ENCODE measurements around the gene SERPINB10.

Gene SERPINB10

GRCh38 chr18:63980896-63981460, 73.2 kb downstream of the SERPINB10 start:
- Histone ChIP-seq H3K36me3 (ENCODE audit: low read depth) (peaks cover 15% of the 10 kb centered on the region; the same call in 1 of the 2 replicates), H3K27me3 (ENCODE audit: insufficient read depth, poor library complexity, severe bottlenecking) (no peaks in the 10 kb centered on the region), H3K4me3 (ENCODE audit: severe bottlenecking) (no peak overlapping the region), H3K27ac (ENCODE audit: poor library complexity, severe bottlenecking) (no peak overlapping the region), H3K4me1 (ENCODE audit: insufficient read depth, poor library complexity, severe bottlenecking) (no peaks in the 10 kb centered on the region), H3K9me3 (ENCODE audit: severe bottlenecking) (no peaks in the 10 kb centered on the region)
- TF ChIP-seq, protein P1, sequence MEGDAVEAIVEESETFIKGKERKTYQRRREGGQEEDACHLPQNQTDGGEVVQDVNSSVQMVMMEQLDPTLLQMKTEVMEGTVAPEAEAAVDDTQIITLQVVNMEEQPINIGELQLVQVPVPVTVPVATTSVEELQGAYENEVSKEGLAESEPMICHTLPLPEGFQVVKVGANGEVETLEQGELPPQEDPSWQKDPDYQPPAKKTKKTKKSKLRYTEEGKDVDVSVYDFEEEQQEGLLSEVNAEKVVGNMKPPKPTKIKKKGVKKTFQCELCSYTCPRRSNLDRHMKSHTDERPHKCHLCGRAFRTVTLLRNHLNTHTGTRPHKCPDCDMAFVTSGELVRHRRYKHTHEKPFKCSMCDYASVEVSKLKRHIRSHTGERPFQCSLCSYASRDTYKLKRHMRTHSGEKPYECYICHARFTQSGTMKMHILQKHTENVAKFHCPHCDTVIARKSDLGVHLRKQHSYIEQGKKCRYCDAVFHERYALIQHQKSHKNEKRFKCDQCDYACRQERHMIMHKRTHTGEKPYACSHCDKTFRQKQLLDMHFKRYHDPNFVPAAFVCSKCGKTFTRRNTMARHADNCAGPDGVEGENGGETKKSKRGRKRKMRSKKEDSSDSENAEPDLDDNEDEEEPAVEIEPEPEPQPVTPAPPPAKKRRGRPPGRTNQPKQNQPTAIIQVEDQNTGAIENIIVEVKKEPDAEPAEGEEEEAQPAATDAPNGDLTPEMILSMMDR (IDR thresholded peaks at IDR 0.05; ENCODE audit: poor library complexity, severe bottlenecking), result no peak
- no peak for ATAC-seq (ENCODE audit: low read depth)
- DNase-seq (ENCODE audit: low spot score), result no peak

GRCh38 chr18:63981719-63982118, 74.0 kb downstream of the SERPINB10 start:
- H3K36me3 ChIP-seq (ENCODE audit: low read depth), result peaks cover 15% of the 10 kb centered on the region; the same call in 1 of the 2 replicates
- H3K27me3 ChIP-seq (ENCODE audit: insufficient read depth, poor library complexity, severe bottlenecking), result no peaks in the 10 kb centered on the region
- no peak for ATAC-seq (ENCODE audit: low read depth)
- no peak for DNase-seq (ENCODE audit: low spot score)
- H3K4me3 ChIP-seq (ENCODE audit: severe bottlenecking), result no peak overlapping the region
- no peaks in the 10 kb centered on the region for H3K4me1 ChIP-seq (ENCODE audit: insufficient read depth, poor library complexity, severe bottlenecking)
- no peaks in the 10 kb centered on the region for H3K9me3 ChIP-seq (ENCODE audit: severe bottlenecking)
- TF ChIP-seq, protein P1 (IDR thresholded peaks at IDR 0.05; ENCODE audit: poor library complexity, severe bottlenecking), result no peak
- H3K27ac ChIP-seq (ENCODE audit: poor library complexity, severe bottlenecking), result no peak overlapping the region

DNA sequence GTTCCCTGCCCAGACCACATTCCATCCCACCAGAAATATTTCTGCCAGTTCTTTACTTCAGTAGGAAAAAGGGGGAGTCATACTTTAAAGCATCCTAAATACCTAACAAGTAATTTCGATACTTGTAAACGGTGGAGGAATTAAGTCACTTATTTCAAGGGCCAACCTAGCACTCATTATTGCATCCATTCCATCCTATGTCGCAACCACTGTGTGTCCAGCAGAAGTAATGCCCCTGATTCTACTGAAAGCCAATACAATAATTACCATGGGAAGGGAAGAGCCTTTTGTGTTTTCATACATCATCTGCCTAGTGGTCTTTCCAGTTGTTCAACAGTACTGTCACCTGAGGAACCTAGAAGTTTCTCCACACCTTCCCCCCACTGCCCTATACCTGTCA, 74.6 kb downstream of the SERPINB10 start:
- Histone ChIP-seq H3K27me3 (ENCODE audit: insufficient read depth, poor library complexity, severe bottlenecking) (no peaks in the 10 kb centered on the region), H3K27ac (ENCODE audit: poor library complexity, severe bottlenecking) (no peak overlapping the region), H3K36me3 (ENCODE audit: low read depth) (peaks cover 15% of the 10 kb centered on the region), H3K9me3 (ENCODE audit: severe bottlenecking) (no peaks in the 10 kb centered on the region), H3K4me3 (ENCODE audit: severe bottlenecking) (no peak overlapping the region), H3K4me1 (ENCODE audit: insufficient read depth, poor library complexity, severe bottlenecking) (no peaks in the 10 kb centered on the region)
- ATAC-seq (ENCODE audit: low read depth) (no peak), DNase-seq (ENCODE audit: low spot score) (no peak)
- TF ChIP-seq, protein P1 (IDR thresholded peaks at IDR 0.05; ENCODE audit: poor library complexity, severe bottlenecking), result no peak
